Mesenteric fat pad (tissue), 1 donor: ENCODE measurements around the gene RASA3. TPM values are rescaled to one million over a fixed set of nuclear protein-coding genes. Genes with fewer than 3 reads are reported as not detected.

Source experiments
- DNase-seq: peaks from one replicate; pipeline ENCODE4 v3.0.0-alpha.2; 2020; ENCODE audit warnings: low spot score
- total RNA-seq: library from RNA; stranded (reverse); fragmentation: NEBNext Ultra II Directional; extraction: Animal tissue kit (Norgen Biotek cat#: 25700); gene quantifications from one replicate; pipeline ENCODE4 v1.2.1, GENCODE V29; 2021
- donor health status: DM: yes; HTN: yes; CAD: no.

Gene RASA3
- total RNA-seq, 1 donor from 2014 or later: 102 TPM

GRCh38 chr13:113928685-113929627 lies 203.5 kb downstream of the RASA3 start:
- peak; percentile 91 for DNase-seq

Other genes with a start within 250 kb of the RASA3 start
- 2.5 TPM for gene C13orf46, start 158.5 kb downstream of the RASA3 start, total RNA-seq
- not detected for gene CFAP97D2, start 46.6 kb upstream of the RASA3 start, total RNA-seq
- 70.0 TPM for gene CDC16, start 102.3 kb upstream of the RASA3 start, total RNA-seq
- 39.6 TPM for gene UPF3A, start 149.0 kb upstream of the RASA3 start, total RNA-seq
- 18.8 TPM for gene CHAMP1, start 181.9 kb upstream of the RASA3 start, total RNA-seq